VCaP (cell line): Measurements from ENCODE around the gene KRTAP12-4.

Source experiments
- H3K27ac ChIP-seq: fragments of 450-650 bp; 2 replicates; pipeline ENCODE4 v1.5.1; 2017
- TF ChIP-seq, protein P1 (sequence below): fragments of 450-650 bp; conservative IDR thresholded peaks from 2 replicates; pipeline ENCODE4 v1.5.1; 2017; ENCODE audit warnings: mild to moderate bottlenecking, moderate library complexity

The KRTAP12-4 gene

DNA sequence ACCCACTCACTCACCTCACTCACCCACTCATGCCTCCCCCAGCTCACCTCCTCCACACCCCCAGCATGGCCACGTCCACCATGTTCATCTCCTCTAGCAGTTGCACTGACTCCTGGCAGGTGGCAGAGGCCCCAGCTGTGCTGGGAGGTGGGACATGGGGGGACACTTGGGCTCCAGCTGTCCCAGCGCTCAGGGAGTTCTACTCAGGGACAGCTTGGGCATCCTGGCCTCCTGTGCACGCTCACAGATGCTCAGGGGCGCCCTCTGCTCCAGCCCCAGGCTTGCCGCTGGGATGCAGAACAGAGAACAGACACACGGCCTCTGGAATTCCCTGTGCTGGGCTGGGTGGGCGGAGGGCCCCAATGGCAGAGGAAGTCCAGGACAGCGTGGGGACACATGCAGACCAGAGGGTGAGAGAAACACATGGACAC lies 37.4 kb downstream of the KRTAP12-4 start:
- no peak overlapping the region for H3K27ac ChIP-seq
- TF ChIP-seq, protein P1, sequence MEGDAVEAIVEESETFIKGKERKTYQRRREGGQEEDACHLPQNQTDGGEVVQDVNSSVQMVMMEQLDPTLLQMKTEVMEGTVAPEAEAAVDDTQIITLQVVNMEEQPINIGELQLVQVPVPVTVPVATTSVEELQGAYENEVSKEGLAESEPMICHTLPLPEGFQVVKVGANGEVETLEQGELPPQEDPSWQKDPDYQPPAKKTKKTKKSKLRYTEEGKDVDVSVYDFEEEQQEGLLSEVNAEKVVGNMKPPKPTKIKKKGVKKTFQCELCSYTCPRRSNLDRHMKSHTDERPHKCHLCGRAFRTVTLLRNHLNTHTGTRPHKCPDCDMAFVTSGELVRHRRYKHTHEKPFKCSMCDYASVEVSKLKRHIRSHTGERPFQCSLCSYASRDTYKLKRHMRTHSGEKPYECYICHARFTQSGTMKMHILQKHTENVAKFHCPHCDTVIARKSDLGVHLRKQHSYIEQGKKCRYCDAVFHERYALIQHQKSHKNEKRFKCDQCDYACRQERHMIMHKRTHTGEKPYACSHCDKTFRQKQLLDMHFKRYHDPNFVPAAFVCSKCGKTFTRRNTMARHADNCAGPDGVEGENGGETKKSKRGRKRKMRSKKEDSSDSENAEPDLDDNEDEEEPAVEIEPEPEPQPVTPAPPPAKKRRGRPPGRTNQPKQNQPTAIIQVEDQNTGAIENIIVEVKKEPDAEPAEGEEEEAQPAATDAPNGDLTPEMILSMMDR, result no peak

DNA sequence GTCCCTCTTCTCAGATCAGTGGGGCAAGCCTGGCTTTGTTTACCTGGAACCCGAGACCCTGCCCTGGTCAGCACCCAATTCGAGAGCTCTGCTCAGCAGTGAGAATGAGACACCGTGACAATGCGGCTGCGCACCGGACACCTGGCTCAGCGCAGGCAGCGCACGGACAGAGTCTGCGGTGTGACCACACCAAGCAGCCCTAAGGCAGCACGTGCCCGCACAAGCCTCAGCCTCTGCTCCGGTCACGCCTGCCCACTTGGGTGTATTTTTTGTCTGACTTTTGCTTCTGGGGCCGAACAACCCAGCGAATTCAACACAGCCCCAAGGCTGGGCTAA lies 37.9 kb downstream of the KRTAP12-4 start:
- TF ChIP-seq, protein P1, result no peak
- H3K27ac ChIP-seq, result no peak overlapping the region

DNA sequence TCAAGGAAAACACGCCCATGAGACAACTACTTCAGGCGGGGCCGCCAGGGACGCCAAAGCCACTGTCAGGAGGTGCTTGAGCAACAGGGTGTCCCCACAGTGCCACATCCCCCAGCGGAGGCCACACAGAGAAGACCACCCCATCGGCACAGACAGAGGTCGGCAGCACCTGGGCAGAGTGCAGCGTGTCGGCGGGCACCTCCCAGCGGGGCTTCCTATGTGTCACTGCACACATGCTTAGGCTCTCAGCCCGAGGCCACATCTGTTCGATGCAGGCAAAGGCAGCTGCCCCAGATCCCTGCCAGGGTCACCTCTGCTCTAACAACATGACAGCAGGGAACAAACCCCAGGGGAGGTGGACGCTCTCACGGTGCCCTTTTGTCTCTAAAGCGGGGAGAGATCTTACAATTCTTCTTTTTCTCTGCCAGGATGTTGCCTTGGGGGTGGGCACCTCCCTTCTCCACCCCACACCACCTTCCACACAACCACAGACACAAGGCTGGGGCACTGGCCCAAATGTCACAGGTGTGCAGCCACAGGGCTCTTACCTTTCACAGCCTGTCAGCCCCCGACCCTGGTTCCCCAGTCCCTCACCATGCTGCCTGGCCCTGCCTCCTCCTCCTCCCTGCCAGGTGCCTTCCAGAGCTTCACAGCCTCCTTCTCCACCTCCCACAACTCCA lies 38.4 kb downstream of the KRTAP12-4 start:
- no peak overlapping the region for H3K27ac ChIP-seq
- TF ChIP-seq, protein P1, result no peak

DNA sequence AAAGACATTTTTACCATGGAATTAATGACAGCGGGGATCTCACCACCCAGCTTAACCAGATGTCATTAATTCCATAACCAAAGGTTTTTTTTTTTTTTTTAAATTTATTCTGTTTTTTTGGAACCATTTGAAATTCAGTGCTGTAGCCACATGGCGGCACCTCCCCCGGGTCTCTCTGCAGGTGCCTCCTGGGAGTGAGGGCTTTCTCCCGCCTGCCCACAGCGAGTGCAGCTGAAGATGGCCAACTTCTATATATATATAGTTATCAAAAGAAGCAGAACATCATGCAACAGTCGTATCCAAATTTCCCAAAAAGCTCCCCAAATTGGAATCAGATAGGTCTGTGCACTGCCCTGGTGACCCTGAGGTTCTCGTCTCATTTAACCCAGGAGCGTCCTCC lies 39.0 kb downstream of the KRTAP12-4 start:
- TF ChIP-seq, protein P1, result no peak
- no peak overlapping the region for H3K27ac ChIP-seq

DNA sequence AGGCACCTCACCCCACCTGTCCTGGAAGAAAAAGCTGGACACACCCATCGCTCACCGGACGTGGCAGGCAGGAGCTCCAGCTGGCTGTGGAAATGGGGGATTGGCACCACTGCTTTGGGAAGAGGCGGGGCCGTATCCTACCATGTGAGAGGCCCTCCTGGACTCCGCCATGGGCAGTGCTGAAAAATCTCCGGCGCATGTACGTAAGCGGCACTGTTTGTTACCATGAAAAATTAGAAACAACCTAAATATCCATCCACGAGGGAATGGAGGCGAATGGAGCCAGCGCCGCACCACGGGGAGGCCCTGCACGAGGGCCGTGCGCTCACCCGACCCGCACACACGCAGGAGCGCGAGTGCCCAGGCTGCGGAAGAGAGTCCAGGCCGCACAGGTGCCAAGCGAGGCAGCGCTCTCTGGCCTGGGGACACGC lies 39.5 kb downstream of the KRTAP12-4 start:
- TF ChIP-seq, protein P1, result no peak
- no peak overlapping the region for H3K27ac ChIP-seq

DNA sequence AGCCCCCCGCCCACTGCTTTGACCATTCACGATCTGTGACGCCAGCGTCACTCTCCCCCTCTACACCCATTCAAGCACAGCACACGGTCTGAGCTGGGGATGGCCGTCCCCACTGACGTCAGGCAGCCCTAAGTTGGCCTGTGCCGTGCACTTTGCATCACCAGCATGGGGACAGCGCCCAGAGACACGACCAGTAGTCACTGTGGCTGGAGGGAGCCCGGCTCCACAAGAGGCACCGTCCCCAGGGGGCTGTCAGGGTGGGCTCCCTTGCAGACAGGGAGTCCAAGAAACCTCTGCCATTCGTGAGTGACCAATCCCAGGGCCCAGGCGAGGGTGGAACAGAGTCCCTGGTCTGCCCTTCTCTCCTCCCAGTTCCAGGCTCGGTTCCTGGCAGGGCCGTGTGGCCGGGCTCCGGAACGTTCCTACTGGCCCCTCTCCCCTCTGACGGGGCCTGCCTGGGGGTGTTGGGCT lies 40.3 kb downstream of the KRTAP12-4 start:
- H3K27ac ChIP-seq, result no peak overlapping the region
- TF ChIP-seq, protein P1, result no peak

DNA sequence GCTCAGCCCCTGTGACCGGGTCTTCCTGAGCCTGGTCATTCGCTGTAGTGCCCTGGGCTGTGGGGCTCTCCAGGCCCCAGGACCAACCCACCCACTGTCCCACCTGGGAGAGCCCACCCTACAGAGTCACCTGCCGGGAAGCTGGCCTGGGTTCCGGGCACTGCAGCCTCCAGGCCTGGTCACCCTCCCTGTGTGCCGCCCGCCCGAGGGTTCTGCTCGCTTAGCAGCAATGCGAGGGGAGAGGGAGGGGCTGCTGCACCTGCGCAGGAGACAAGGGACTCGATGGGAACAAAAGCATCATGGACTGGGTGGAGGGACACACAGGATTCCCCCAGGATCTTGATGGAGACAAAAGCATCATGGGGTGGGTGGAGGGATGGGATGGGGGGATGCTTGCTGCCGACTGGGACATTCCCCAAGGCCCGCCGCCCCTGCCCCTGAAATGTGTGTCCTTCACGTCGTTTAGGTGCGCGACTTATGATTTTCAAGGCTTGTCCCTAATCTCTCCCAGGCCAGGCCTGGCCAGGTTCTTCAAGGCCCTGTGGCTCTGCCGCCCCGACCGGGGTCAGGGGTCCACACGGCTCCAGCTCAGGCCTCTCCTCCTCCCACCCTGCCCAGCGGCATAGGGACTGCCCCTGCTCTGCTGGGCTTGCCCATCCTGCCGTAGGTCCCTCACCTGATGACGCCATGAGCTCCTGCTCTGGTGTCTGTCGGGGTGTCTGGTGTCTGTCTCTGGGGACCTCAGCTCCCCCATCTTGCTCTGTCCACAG lies 40.9 kb downstream of the KRTAP12-4 start:
- TF ChIP-seq, protein P1, result no peak
- H3K27ac ChIP-seq, result no peak overlapping the region
